OCI-LY7 (cell line): ENCODE measurements around the gene CDC42SE1. TPM values are rescaled to one million over a fixed set of nuclear protein-coding genes. Genes with fewer than 3 reads are reported as not detected.
A peak's percentile ranks its signal among the peaks of the same experiment; 100 is the strongest.

Experiments
- BruUV-seq: library from RNA; stranded (reverse); fragments of 400-500 nt; replicated peaks from 2 replicates; lab custom pipeline; 2021; lab: Mats Ljungman, UMichigan
- CTCF ChIA-PET: fragments of 300-600 bp; sonication (Branson Sonifier 250); formaldehyde crosslinking; loops from one replicate; lab custom pipeline; 2022; ENCODE audit warnings: antibody characterized with exemption; ENCODE audit not compliant: unreplicated experiment; lab: Charles Lee
- POLR2A ChIA-PET: fragments of 300-600 bp; sonication (Branson Sonifier 250); formaldehyde crosslinking; loops from one replicate; lab custom pipeline; 2022; ENCODE audit warnings: antibody characterized with exemption; lab: Charles Lee
- DNase-seq: peaks from one replicate; pipeline ENCODE4 v3.0.0-alpha.2; 2015; ENCODE audit warnings: low spot score
- H2AFZ ChIP-seq: fragments of 200-600 bp; sonication (generic), shearing (Covaris generic); 2 replicates; pipeline ENCODE4 v1.6.1; 2014; ENCODE audit warnings: mild to moderate bottlenecking, antibody characterized with exemption, low read length, moderate library complexity
- H3K27ac ChIP-seq: fragments of 200-600 bp; sonication (generic); 2 replicates; pipeline ENCODE4 v1.5.1; 2014; ENCODE audit warnings: mixed run types, low read depth, mild to moderate bottlenecking, moderate library complexity, low read length, inconsistent platforms; ENCODE audit not compliant: poor library complexity, severe bottlenecking
- H3K36me3 ChIP-seq: fragments of 200-600 bp; sonication (generic); 2 replicates; pipeline ENCODE4 v1.6.1; 2014; ENCODE audit warnings: mild to moderate bottlenecking, antibody characterized with exemption, low read length, moderate library complexity, mixed read lengths; ENCODE audit not compliant: insufficient read depth
- H3K4me1 ChIP-seq: fragments of 200-600 bp; sonication (generic); 2 replicates; pipeline ENCODE4 v1.5.1; 2014; ENCODE audit warnings: mild to moderate bottlenecking, low read length; ENCODE audit not compliant: insufficient read depth, poor library complexity, severe bottlenecking
- H3K4me2 ChIP-seq: fragments of 200-600 bp; sonication (generic); 2 replicates; pipeline ENCODE4 v1.6.1; 2014; ENCODE audit warnings: mild to moderate bottlenecking, low read length
- H3K4me3 ChIP-seq: fragments of 200-600 bp; sonication (generic); 2 replicates; pipeline ENCODE4 v1.5.1; 2014; ENCODE audit warnings: mild to moderate bottlenecking, low read depth, low read length; ENCODE audit not compliant: poor library complexity, severe bottlenecking
- H3K79me2 ChIP-seq: fragments of 200-600 bp; sonication (generic); 2 replicates; pipeline ENCODE4 v1.6.1; 2016; ENCODE audit warnings: low read depth, mild to moderate bottlenecking, low read length, moderate library complexity, mixed read lengths; ENCODE audit not compliant: insufficient read depth
- H3K9me2 ChIP-seq: fragments of 200-600 bp; sonication (generic); 2 replicates; pipeline ENCODE4 v1.6.1; 2016; ENCODE audit warnings: mild to moderate bottlenecking, low read length, mixed read lengths; ENCODE audit not compliant: insufficient read depth
- H3K9me3 ChIP-seq: fragments of 200-600 bp; sonication (generic); 2 replicates; pipeline ENCODE4 v1.6.1; 2014; ENCODE audit warnings: mild to moderate bottlenecking, mixed run types, low read length, mixed read lengths
- H4K20me1 ChIP-seq: fragments of 200-600 bp; sonication (generic); 2 replicates; pipeline ENCODE4 v1.6.1; 2014; ENCODE audit warnings: mild to moderate bottlenecking, antibody characterized with exemption, low read length, moderate library complexity, mixed read lengths; ENCODE audit not compliant: insufficient read depth
- CTCF ChIP-seq: fragments of 200-600 bp; sonication (generic); conservative IDR thresholded peaks from 2 replicates; pipeline ENCODE4 v1.5.1; 2014; ENCODE audit warnings: mild to moderate bottlenecking, antibody characterized with exemption, low read length, moderate library complexity, mixed read lengths
- EZH2phosphoT487 ChIP-seq: fragments of 200-600 bp; sonication (generic); IDR thresholded peaks from 2 replicates; pipeline ENCODE4 v1.6.1; 2018; ENCODE audit warnings: low read depth, borderline replicate concordance, mild to moderate bottlenecking, mixed run types, antibody characterized with exemption, low read length, moderate library complexity, mixed read lengths
- intact Hi-C: fragments of 100-400 bp; cut with micrococcal nuclease; formaldehyde crosslinking; loops from one replicate; pipeline ENCODE4 v1.10.0; 2022; ENCODE audit not compliant: unreplicated experiment
- total RNA-seq, 2 experiments: library from RNA; depleted of rRNA in 1 of 2; stranded (reverse); fragments of >200 nt in 1 of 2; shearing (Covaris generic) in 1 of 2; gene quantifications; 2 replicates each; pipeline ENCODE4 v1.2.3, GENCODE V29; 2014 to 2022

The CDC42SE1 gene
- total RNA-seq, 2 experiments from 2014 or later, result 48.2 to 63.3 TPM

DNA sequence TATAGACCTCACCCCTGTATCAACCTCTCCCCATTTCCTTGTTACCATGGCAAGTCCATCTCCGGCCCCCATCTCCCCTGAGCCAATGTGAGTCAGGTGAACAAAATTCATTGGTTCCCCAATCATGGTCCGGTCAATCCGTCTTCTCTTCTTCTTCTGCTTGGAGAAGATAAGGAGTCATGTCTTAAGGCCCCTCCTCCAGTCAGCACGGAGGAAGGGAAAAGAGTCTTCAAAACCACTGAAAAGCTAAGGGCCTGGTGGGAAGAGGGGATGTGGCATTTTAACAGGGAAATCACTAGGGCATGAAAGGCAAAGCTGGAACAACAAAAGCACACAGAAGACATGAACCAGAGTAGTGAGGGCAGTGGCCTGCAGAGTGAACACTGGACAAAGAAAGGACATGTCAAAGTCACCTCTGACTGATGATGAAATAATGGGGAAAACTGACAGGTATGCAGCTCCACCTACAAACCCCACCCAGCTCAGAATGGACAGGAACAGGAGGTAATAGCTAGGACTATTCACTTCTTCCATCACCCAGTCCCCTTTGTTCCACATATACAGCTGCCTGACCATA is 4.4 kb downstream of the CDC42SE1 start:
- Histone ChIP-seq H3K4me3 (no peak overlapping the region), H3K79me2 (peaks cover 41% of the 10 kb centered on the region), H3K4me2 (no peak overlapping the region), H3K36me3 (peaks cover 82% of the 10 kb centered on the region), H3K9me2 (no peaks in the 10 kb centered on the region), H3K9me3 (no peaks in the 10 kb centered on the region), H4K20me1 (peaks cover 14% of the 10 kb centered on the region; the same call in 1 of the 2 replicates), H3K4me1 (peaks cover 24% of the 10 kb centered on the region), H3K27ac (no peak overlapping the region), H2AFZ (no peak overlapping the region)
- ChIA-PET CTCF (no interaction called here), POLR2A (interaction anchor here (0.8 kb wide), 1 partner anchor 11 kb away, joined by 3 read pairs; no protein-coding TSS in a partner anchor)
- intact Hi-C loops, result loop anchor here (5.0 kb wide), 1 partner anchor 48 kb away; the partner anchor contains the start of genes MINDY1 and PRUNE1
- BruUV-seq, result no TSS peak
- no peak for TF ChIP-seq EZH2phosphoT487
- TF ChIP-seq CTCF, result no peak
- DNase-seq, result no peak

- peaks cover 69% of the 10 kb centered on the region for H3K36me3 ChIP-seq
- no peaks in the 10 kb centered on the region for H3K9me3 ChIP-seq
- intact Hi-C loops, result no loop called here
- BruUV-seq, result TSS peak; percentile 35
- peaks cover 6% of the 10 kb centered on the region for H3K4me1 ChIP-seq
- H3K79me2 ChIP-seq, result peaks cover 10% of the 10 kb centered on the region; the same call in 1 of the 2 replicates
- 0 out of 2 replicates have a peak, but pooled peaks cover 1% of the 10 kb centered on the region for H4K20me1 ChIP-seq
- CTCF ChIA-PET, result no interaction called here
- H3K4me2 ChIP-seq, result no peak overlapping the region
- no peak for TF ChIP-seq EZH2phosphoT487
- no peak for TF ChIP-seq CTCF
- POLR2A ChIA-PET, result interaction anchor here (0.5 kb wide), 1 partner anchor 40 kb away, joined by 4 read pairs; no protein-coding TSS in a partner anchor
- H3K4me3 ChIP-seq, result no peak overlapping the region
- H3K27ac ChIP-seq, result no peak overlapping the region
- no peak overlapping the region for H2AFZ ChIP-seq
- DNase-seq, result no peak
- H3K9me2 ChIP-seq, result no peaks in the 10 kb centered on the region
Measured at GRCh38 chr1:151051356-151052009, 7.9 kb downstream of the CDC42SE1 start.
